Measurements from ENCODE around the gene POMC. TPM values are rescaled to one million over a fixed set of nuclear protein-coding genes. Genes with fewer than 3 reads are reported as not detected.
"Not testable (repeated sequence)": the region's sequence is repeated elsewhere in the genome, so short reads cannot be mapped to it uniquely, and the experiment has no call there.

Gene POMC
- total RNA-seq, 1 experiment from 2014 or later, result not detected

DNA sequence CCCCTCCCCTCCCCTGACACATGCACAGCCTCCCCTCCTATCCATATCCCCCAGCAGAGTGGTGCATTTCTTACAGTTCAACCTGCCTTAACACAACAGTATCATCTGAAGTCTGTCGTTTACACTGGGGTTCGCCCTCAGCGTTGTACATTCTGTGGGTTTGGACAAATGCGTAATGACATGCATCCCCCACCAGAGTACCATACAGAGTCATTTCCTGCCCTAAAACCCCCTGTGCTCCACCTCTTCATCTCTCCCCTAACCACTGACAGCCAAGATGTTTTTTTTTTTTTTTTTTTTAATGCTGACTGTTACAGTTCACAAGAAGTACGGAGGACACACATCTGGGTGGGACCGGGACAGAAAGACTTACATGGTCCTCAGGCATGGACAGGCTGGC is 22.6 kb downstream of the POMC start:
- no peak overlapping the region for H2AFZ ChIP-seq
- no peaks in the 10 kb centered on the region for H3K36me3 ChIP-seq (ENCODE audit: low read depth)
- no peak for DNase-seq

DNA sequence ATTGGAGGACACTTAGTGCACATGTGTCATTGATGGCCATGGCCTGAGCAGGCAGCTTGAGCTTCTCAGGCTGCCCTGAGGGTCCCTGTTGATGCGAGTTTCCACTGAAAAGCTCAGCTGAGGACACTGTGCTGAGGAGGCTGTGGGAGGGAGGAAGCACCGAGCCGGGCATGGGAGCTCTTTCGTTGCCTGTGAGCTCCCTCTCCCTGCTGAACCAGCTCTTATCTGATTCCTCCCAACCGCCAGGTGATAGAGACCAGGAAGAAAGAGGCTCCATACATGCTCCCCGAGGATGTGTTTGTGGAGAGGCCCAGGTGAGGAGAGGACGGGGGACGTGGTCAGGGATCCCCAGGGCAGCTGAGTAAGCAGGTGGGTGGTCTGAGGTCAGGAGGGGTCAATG is 27.3 kb downstream of the POMC start:
- intact Hi-C loops (cut with micrococcal nuclease; ENCODE audit: unreplicated experiment), result no loop called here
- Histone ChIP-seq H3K79me2 (ENCODE audit: low read depth) (no peaks in the 10 kb centered on the region), H3K9me2 (ENCODE audit: insufficient read depth) (no peaks in the 10 kb centered on the region), H4K20me1 (ENCODE audit: insufficient read depth) (no peaks in the 10 kb centered on the region), H3K36me3 (ENCODE audit: low read depth) (no peaks in the 10 kb centered on the region), H2AFZ (no peak overlapping the region), H3K27me3 (ENCODE audit: insufficient read depth, low read depth) (peaks cover 73% of the 10 kb centered on the region), H3K27ac (no peak overlapping the region), H3K4me2 (no peak overlapping the region), H3K9me3 (ENCODE audit: insufficient read depth, low read depth) (no peaks in the 10 kb centered on the region), H3K4me1 (replicated peaks; ENCODE audit: insufficient read depth) (no peaks in the 10 kb centered on the region), H3K4me3 (no peak overlapping the region), H3F3A (ENCODE audit: insufficient read depth, low read depth) (no peaks in the 10 kb centered on the region)
- BruUV-seq (replicated peaks), result no TSS peak
- CTCF ChIA-PET, result no interaction called here
- DNase-seq, result no peak
- POLR2A ChIA-PET (ENCODE audit: unreplicated experiment), result interaction anchor here (0.6 kb wide), 1 partner anchor 523 kb away, joined by 4 read pairs; no protein-coding TSS in a partner anchor
- TF ChIP-seq, protein P1, sequence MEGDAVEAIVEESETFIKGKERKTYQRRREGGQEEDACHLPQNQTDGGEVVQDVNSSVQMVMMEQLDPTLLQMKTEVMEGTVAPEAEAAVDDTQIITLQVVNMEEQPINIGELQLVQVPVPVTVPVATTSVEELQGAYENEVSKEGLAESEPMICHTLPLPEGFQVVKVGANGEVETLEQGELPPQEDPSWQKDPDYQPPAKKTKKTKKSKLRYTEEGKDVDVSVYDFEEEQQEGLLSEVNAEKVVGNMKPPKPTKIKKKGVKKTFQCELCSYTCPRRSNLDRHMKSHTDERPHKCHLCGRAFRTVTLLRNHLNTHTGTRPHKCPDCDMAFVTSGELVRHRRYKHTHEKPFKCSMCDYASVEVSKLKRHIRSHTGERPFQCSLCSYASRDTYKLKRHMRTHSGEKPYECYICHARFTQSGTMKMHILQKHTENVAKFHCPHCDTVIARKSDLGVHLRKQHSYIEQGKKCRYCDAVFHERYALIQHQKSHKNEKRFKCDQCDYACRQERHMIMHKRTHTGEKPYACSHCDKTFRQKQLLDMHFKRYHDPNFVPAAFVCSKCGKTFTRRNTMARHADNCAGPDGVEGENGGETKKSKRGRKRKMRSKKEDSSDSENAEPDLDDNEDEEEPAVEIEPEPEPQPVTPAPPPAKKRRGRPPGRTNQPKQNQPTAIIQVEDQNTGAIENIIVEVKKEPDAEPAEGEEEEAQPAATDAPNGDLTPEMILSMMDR (conservative IDR thresholded peaks at IDR 0.05), result no peak
- no peak for TF ChIP-seq EZH2 (IDR thresholded peaks at IDR 0.05; ENCODE audit: low read depth)

More for the DNA sequence above, 22.6 kb downstream of the POMC start:
- TF ChIP-seq, protein P1 (conservative IDR thresholded peaks at IDR 0.05), result no peak
- TF ChIP-seq EZH2 (IDR thresholded peaks at IDR 0.05; ENCODE audit: low read depth), result no peak
- Histone ChIP-seq H4K20me1 (ENCODE audit: insufficient read depth) (no peaks in the 10 kb centered on the region), H3K9me3 (ENCODE audit: insufficient read depth, low read depth) (no peaks in the 10 kb centered on the region), H3K9me2 (ENCODE audit: insufficient read depth) (no peaks in the 10 kb centered on the region), H3K4me2 (no peak overlapping the region), H3K4me3 (no peak overlapping the region), H3K27ac (no peak overlapping the region), H3K79me2 (ENCODE audit: low read depth) (no peaks in the 10 kb centered on the region), H3K27me3 (ENCODE audit: insufficient read depth, low read depth) (peaks cover 60% of the 10 kb centered on the region), H3F3A (ENCODE audit: insufficient read depth, low read depth) (no peaks in the 10 kb centered on the region), H3K4me1 (replicated peaks; ENCODE audit: insufficient read depth) (no peaks in the 10 kb centered on the region)
- no TSS peak for BruUV-seq (replicated peaks)
- POLR2A ChIA-PET (ENCODE audit: unreplicated experiment), result no interaction called here
- intact Hi-C loops (cut with micrococcal nuclease; ENCODE audit: unreplicated experiment), result no loop called here
- CTCF ChIA-PET, result no interaction called here

DNA sequence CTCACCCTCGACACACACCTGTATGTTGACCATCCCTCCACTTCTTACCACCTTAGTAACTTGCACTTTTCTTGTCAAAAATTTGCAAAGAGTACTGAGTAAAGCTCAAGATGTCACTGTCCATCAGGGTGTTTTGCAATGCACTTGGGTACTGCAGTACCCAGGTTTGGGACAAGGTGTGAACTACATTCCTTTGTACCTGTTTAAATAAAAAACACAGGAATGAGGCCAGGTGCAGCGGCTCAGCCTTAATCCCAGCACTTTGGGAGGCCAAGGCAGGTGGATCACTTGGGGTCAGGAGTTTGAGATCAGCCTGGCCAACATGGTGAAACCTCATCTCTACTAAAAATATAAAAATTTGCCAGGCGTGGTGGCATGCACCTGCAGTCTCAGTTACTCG is 27.8 kb downstream of the POMC start:
- POLR2A ChIA-PET (ENCODE audit: unreplicated experiment), result interaction anchor here (0.6 kb wide), 1 partner anchor 524 kb away, joined by 4 read pairs; no protein-coding TSS in a partner anchor
- H3F3A ChIP-seq (ENCODE audit: insufficient read depth, low read depth); CTCF ChIA-PET; H3K4me2 ChIP-seq; H4K20me1 ChIP-seq (ENCODE audit: insufficient read depth); H3K9me3 ChIP-seq (ENCODE audit: insufficient read depth, low read depth); H3K4me1 ChIP-seq (replicated peaks; ENCODE audit: insufficient read depth); DNase-seq; H3K9me2 ChIP-seq (ENCODE audit: insufficient read depth); BruUV-seq (replicated peaks); intact Hi-C loops (cut with micrococcal nuclease; ENCODE audit: unreplicated experiment); H2AFZ ChIP-seq; H3K79me2 ChIP-seq (ENCODE audit: low read depth); H3K36me3 ChIP-seq (ENCODE audit: low read depth); H3K27ac ChIP-seq; H3K4me3 ChIP-seq: not testable (repeated sequence)
- H3K27me3 ChIP-seq (ENCODE audit: insufficient read depth, low read depth), result peaks cover 73% of the 10 kb centered on the region

DNA sequence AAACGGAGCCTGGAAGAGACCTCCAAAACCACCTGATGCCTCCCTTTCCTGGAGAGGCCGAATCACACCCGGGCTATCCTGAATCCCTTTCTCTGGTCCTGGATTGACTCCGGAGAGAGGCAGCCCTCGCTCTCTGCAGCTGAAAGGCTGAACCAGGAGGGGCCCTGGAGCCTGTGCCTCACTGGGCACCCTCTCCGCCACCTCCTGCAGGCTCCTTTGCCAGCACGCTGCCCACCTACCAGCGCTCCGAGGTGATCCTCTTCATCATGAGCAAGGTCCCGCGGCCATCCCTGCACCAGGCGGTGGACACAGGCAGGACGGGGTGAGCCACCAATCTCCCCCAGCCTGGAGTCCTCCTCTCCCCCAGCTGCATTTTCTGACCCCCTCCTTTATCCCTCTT is 35.7 kb downstream of the POMC start:
- H3K4me3 ChIP-seq, result no peak overlapping the region
- no peak overlapping the region for H3K27ac ChIP-seq
- H3K9me2 ChIP-seq (ENCODE audit: insufficient read depth), result no peaks in the 10 kb centered on the region
- no peaks in the 10 kb centered on the region for H3K79me2 ChIP-seq (ENCODE audit: low read depth)
- no peaks in the 10 kb centered on the region for H3F3A ChIP-seq (ENCODE audit: insufficient read depth, low read depth)
- H3K4me1 ChIP-seq (replicated peaks; ENCODE audit: insufficient read depth), result no peaks in the 10 kb centered on the region
- intact Hi-C loops (cut with micrococcal nuclease; ENCODE audit: unreplicated experiment), result loop anchor here (5.0 kb wide), 1 partner anchor 65 kb away; no protein-coding TSS in a partner anchor
- no peaks in the 10 kb centered on the region for H3K36me3 ChIP-seq (ENCODE audit: low read depth)
- no peaks in the 10 kb centered on the region for H4K20me1 ChIP-seq (ENCODE audit: insufficient read depth)
- no peak overlapping the region for H2AFZ ChIP-seq
- no peak for DNase-seq
- H3K27me3 ChIP-seq (ENCODE audit: insufficient read depth, low read depth), result peaks cover 70% of the 10 kb centered on the region
- POLR2A ChIA-PET (ENCODE audit: unreplicated experiment), result no interaction called here
- no peak overlapping the region for H3K4me2 ChIP-seq
- CTCF ChIA-PET, result no interaction called here
- H3K9me3 ChIP-seq (ENCODE audit: insufficient read depth, low read depth), result no peaks in the 10 kb centered on the region
- no TSS peak for BruUV-seq (replicated peaks)
- no peak for TF ChIP-seq EZH2 (IDR thresholded peaks at IDR 0.05; ENCODE audit: low read depth)

Measured in PC-9 (cell line).